Measurements from ENCODE around the gene BEST1.
"Not testable (repeated sequence)": the region's sequence is repeated elsewhere in the genome, so short reads cannot be mapped to it uniquely, and the experiment has no call there.

GRCh38 chr11:62002283-62002682 lies 52.1 kb downstream of the BEST1 start:
- not testable (repeated sequence) for TF ChIP-seq CTCF (IDR thresholded peaks at IDR 0.05; ENCODE audit: borderline replicate concordance, extremely low read depth, low read length, poor library complexity, severe bottlenecking); EZH2 (IDR thresholded peaks at IDR 0.05; ENCODE audit: borderline replicate concordance, low read depth, low read length, severe bottlenecking)

Data from DND-41 (cell line).